GM18867 (cell line): ENCODE data around the gene CAMTA1.
"Not testable (repeated sequence)": the region's sequence is repeated elsewhere in the genome, so short reads cannot be mapped to it uniquely, and the experiment has no call there.

Experiments used
- ATAC-seq: cut with Tn5 transposase; IDR thresholded peaks from one replicate; pipeline ENCODE4 v1.9.1; 2021; ENCODE audit warnings: mild to moderate bottlenecking, moderate library complexity; ENCODE audit not compliant: unreplicated experiment

CAMTA1 gene

DNA sequence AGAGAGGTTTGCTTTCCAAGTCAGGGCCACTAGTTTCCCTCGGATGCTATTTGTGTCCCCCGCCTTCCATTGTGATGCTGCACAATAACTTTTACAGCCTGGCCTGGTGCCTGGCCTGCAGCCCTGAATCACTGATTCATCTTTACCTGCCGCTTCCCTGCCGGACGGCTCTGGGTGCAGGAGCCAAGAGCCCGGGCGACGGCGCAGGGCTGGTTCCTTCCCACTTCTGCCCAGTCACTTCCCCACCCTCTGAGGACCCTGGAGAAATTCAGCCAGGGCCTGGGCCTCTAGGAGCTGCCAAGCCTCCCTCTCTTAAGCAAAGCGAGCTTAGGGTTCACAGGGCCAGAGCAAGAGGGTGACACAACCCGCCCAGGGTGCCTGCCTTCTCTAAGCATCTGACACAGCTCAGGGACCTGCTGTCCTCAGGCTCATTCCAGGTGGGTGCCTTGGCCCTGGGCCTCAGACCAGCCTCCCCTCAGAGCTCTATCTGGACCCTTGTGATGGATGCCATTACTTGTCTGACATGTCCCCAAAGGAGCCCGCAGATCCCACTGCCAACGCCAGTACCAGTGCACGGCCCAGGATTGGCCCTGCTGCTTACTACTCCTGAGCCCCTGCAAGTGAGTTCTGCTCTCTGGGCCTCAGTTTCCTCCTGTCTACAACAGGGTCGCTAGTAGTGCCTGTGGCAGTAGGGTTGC is 604.8 kb downstream of the CAMTA1 start:
- ATAC-seq = no peak

DNA sequence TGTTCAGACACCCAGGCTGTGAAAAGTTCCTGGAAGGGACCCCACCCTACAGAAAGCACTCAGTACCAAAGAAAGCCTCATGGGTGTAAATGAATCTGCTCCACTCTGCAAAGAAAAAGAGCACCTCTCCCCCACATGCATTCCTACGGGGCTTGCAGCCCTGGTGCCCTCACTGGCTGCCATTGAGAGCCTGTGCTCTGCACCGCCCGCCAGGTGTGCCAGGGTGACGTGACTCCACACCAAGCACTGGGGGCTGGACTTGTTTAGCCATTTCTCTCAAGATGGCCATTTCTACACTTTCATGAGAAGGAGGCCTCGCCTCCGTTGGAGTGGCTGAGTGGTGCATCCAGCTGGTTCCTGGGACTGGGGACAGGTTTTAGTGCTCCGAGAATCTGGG is 605.3 kb downstream of the CAMTA1 start:
- ATAC-seq = no peak

DNA sequence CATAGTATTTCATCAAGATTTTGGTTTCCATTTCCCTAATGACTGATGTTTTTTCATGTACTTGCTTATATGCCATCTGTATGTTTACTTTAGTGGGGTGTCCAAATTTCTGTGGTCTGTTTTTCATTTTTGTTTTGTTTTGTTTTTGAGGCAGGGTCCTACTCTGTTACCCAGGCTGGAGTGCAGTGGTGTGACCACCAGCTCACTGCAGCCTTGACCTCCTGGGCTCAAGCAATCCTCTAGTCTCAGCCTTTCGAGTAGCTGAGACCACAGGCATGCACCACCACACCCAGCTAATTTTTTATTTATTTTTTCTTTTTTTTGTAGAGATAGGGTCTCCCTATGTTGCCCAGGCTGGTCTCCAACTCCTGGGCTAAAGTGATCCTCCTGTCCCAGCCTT is 607.9 kb downstream of the CAMTA1 start:
- ATAC-seq = no peak

DNA sequence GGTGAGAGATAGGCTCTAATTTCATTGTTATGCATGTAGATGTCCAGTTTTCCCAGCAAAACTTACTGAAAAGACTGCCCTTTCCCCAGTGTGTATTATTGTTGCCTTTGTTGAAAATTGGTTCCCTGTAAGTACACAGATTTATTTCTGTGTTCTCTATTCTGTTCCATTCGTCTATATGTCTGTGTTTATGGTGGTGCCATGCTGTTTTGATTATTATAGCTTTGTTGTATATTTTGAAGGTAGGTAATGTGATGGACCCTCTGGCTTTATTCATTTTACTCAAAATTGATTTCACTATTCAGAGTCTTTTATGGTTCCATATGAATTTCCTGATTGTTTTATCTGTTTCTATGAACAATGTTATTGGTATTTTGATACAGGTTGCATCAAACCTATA is 610.0 kb downstream of the CAMTA1 start:
- no peak for ATAC-seq

DNA sequence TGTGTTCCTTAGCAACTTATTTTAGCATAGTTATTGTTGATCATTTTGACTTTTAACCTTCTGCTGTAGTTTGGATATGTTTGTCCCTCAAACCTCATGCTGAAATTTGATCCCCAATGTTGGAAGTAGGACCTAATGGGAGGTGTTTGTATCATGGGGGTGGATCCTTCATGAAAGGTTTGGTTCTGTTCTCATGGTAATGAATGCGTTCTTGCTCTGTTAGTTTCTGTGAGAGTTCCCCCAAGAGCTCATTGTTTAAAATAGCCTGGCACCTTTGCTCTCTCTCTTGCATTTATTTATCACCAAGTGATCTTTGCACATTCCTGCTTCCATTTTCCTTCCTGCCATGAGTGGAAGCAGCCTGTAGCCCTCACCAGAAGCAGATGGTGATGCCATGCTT is 613.7 kb downstream of the CAMTA1 start:
- ATAC-seq = no peak

DNA sequence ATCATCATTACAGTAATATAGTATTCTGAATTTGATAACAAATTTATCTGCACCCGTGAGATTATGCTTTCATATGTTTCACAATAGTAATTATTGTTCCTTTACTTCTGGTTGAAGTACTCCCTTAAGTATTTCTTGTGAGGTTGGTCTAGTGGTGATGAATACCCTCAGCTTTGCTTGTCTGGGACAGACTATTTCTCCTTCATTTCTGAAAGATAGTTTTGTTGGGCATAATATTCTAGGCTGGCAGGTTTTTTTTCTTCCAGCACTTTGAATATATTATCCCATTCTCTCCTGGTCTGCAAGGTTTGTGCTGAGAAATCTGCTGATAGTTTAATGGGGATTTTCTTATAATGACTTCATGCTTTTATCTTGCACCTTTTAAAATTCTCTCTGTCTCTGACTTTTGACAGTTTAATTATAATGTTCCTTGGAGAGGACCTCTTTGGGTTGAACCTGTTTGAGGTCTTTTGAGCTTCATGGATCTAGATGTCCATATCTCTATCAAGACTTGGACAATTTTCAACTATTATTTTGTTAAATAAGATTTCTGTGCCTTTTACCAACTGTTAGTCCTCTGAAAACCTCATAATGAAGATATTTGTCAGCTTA is 614.4 kb downstream of the CAMTA1 start:
- ATAC-seq = no peak

DNA sequence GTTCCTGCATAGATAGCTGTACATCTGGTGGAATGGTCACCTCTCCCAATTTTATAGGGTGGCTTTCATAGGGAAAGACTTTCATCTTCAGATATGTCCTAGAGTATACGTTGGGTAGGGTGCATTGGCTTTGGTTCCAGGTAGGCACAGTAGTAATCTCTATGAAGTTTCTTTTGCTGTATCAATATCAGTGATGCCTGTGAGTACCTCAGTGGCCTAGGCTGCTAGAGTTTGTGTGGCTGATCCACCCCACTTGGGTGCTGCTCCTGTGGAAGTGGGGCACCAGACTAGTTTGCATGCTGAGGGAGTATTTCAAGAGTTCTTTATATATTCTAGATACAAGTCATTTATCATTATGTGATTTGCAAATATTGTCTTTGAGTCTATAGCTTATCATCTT is 615.3 kb downstream of the CAMTA1 start:
- no peak for ATAC-seq

DNA sequence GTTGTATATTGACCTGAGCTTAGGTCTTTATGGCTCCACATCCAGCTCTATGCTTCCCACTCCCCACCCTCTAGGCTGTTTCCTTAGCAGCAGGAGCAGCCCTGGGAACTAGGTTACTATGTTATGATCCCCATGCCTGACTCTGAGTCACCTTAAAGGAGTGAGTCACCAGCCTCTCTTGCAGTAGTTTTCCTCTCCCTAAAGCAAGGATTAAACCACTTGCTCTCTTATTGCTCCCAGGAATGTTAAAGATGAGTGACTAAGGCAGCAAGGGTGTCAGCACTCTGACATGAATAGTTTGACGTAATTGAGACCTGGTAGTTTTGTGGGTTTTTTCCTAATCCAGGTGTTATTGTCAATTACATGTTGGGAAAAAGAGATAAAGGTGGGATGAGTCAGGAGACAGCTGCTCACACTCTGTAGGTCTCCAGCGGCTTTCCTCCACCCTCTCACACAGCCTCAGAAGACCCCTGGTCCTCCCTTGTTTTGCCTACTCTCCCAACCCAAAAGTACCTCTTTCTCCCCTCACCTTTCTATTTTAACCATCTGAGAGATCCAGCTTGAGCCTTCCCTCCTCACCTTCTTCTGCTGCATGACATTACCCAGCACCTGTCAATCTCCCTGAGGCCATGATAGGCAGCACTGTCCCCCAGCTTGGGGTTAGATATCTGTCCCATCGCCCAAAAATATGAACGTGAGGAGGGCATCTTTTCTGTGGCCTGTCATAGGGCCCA is 616.7 kb downstream of the CAMTA1 start:
- ATAC-seq = no peak

DNA sequence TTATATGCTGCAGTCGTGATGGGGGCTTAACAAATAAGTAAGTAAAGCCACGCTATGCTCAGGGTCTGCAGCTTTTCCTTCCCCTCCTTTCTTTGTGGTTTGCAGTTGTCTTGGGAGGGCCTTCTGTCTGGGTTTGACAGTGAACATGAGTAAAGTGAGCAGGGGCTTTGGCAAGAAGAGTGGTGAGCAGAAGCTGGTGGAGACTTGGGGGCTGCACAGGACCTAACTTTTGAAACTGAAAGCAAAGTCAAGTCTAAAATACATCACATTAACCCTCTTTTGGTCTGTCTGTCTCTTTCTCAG is 617.2 kb downstream of the CAMTA1 start:
- ATAC-seq = no peak

DNA sequence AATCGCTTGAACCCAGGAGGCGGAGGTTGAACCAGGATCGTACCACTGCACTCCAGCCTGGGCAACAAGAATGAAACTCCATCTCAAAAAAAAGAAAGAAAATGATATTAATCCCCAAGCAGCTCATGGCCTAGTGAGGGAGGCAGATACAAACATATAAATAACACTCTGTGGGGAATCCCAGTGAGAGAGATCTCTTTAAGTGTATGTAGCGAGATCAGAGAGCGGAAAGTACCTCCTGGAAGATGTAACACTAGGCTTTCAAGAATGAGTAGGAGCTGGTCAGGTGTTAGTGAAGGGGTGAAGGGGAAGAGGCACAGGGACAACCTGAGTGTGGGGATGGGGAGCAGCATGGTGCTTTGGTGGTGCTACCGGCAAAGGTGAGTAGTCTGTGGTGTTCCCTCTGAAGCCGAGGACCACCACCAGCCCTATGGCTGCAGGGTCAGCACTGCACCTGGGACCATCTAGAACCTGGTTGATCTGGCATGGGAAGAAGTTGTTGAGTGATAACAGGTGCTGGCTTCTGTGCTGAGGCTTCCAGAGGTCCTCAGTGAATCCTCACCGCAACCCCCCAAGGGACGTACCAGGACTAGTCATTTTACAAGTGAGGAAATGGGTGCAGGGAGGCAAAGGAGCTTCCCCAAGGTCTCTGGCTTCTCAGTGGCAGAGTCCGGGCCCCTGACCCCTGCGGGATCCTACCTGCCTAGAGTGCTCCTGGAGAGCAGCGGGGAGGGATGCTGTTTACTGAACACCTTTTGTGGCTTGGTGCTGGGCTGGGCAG is 618.2 kb downstream of the CAMTA1 start:
- ATAC-seq = no peak

DNA sequence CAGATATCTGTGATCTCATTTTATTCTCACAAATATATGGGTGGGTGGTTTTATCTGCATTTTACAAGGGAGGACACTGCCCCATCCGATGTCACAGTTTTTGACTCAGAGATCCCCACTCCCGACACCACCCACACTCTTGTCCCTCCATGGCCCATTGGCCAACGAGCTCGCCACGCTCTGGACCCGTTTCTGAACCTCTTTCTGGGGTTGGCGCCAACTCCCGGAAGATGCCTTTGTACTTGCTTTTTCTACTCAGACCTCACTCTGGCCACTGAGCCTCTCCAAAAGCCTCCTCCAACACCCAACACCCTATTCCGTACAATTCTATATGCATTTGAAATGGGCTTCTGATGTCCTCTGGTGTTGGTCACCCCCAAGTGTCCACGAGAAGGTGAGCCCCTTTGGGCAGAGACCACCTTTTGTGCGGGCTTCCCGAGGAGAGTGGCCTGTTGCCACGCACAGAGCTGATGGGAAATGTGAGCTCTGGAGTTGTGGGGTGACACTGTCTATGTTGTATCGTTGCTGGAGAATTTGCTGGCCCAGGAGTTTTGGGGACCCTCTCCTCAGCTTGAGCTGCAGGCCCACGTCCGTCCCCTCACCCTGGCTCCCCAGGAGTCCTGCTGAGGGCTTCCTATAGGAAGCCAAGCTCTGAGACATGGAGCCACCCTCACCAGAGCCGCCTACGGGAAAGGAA is 618.9 kb downstream of the CAMTA1 start:
- no peak for ATAC-seq

DNA sequence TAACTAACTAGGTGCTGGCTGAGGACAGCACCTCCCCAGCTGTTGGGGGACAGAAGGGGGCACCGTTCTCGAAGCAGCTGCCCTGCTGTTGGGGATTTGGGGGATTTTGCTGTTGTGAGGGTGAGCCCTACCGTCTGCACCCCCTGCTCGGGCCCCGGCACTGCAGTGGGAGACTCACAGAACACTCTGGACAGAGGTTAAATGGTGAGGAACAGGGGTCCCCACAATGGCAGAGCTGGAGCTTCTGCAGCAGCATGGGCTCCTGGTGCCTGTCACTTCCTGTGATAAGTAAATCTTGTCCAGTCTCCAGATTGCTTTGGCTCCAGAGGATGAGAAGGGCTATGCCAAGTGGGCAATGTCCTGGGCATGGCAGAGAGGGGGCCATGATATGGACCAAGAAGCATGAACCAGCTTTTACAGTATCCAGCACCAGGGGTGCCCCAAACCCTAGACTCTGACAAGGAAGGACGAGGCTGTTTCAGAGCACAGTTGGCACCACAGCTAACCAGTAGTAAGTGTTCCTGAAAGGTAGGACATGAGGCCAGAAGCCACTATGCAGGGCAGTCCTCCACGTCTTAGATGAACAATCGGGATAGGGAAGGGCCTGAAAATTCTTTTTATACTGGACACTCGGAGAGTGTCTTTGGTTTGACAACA is 620.7 kb downstream of the CAMTA1 start:
- ATAC-seq = no peak

DNA sequence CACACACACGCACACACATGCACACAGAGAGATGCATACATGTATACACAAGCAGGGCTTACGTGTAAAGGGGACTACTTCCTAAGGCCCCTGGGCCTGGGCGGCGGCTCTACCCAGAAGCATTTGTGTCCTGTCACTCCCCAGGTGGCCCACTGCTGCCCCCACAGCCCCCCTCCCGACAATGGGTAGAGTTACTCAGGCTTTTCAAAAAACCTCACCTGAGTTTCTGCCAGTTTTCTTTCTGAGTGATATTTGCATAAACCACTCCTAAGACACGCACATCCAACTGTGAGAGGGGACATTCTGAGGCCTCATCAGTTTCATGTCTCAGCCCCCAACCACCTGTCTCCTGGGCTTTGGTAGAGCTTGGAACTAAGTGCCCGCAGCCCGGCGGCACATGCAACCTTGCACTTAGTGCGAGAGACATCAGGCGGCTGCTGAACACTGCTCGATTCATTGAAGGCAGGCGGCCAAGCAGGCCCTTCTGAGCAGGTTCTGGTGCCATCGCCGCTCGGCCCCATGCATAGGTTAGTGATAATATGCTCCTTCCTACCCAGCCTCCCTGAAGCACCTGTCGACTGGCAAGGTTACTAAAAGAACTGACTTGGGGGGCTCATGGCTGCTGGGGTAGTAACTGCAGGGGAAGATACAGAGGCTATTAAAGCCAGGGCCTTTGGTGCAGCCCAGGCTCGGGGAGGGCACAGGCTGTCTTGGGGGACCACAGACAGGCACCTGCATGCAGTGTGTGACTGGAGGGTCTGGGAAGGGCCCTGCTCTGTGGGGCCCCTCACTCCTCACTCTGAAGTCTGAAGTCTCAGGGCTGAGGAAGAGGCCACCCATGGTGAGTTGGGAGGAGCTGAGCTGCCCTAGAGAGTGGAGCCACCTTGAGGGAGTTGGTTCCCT is 621.6 kb downstream of the CAMTA1 start:
- ATAC-seq = peak; percentile 66

DNA sequence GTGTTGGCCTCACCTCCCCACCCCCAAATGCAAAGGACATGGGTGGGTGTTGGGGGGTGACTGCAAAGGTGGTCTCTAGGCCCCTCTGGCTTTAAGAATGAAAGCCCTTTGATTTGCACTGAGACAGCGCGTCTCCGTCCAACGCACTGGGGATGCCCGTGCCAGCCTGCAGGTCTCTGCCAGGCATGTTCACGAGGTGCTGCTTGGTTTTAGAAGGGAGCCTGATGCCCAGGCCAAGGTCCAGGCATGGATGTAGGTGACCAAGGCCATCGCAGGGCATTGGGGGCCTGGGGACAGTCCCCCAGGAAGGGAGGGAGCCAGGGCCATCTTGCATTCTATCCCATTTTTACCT is 622.3 kb downstream of the CAMTA1 start:
- no peak for ATAC-seq

DNA sequence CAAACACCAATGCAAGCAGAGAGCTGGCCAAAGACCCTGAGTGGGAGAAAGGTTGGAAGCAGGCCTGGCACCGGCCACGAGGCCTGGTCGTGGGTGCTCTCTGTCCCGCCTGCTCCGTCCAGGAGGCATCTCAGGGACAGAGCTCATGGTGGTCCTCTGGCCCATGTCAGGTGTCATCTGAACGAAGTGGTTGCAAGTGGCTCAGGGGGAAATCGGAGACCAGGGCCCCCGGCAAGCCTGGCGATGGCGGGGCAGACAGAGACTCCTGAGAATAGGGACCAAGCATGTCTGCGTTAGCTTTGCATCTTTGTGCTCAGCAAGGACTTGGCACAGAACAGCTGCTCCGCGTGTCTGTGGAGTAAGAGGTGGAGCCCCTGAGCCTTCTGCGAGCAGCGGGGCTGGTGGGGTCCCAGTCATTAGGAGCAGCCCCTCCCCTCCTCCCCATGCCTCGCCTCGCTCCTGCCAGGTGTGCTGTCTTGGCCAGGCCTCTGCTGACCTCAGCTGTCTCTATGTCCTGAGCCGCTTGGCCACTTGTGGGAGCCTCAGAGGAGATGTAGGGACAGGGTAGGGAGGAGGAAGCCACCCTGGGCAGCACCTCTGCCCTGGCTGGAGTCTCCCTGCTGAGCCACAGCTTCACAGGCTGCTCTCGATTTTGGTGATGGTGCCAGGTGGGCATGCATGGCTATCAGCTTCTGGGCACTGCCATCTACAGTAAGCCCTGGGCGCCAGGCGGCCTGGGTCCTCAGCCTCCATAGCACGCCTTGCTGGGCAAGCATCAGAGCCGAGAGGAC is 622.9 kb downstream of the CAMTA1 start:
- no peak for ATAC-seq

DNA sequence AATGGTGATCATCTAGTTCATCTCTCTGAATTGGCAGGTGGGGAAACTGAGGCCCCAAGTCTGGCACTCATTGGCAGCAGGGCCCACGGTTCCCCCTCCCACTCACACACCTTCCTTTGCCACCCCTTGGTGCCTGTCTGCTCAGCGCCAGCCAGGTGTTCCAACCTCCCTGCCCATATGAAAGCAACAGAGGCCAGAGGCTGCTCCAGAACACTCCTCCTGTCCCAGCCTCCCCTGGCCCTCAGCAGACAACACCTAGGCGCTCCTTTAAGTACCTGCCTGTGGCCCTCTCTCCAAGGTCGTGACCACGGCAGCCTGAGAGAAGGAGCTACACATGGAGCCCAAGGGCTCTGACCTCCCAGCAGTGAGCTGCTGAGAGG is 623.5 kb downstream of the CAMTA1 start:
- no peak for ATAC-seq

DNA sequence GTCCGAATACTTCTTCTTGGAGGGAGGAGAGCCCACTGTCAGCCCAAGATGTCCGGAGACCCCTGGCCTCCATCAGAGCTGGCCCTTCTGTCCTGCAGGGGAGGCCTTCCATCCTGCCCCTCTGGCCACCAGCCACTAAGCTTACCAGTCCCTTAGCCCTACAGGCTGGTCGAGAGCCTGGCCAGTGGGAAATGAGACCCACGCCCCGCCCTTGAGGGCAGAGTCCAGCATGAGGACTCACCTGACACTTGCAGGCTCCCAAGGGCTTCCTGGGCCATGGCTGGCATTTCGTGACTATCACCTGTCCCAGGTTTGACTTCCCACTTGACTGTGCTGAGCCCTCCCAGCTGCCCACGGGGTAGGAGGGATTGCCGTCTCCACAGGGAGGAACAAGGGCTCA is 624.0 kb downstream of the CAMTA1 start:
- ATAC-seq = no peak

DNA sequence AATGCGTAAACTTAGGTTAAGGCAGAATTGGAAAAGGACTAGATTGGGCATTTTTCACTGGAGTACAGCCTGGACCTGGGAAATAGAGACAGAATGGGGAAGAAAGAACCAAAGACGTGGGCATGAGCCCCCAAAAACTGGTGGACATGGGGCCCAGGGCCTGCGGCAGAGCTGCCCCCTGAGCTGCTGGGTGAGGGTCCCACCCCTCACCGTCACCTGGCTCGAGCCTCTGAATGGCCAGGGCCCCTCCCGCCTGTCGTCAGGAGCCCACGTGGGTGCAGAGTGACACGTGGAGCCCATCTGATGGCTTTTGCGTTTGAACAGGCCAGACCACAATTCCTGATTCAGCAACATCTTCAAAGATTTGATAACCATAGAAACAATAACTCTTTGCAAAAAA is 624.9 kb downstream of the CAMTA1 start:
- ATAC-seq = no peak

DNA sequence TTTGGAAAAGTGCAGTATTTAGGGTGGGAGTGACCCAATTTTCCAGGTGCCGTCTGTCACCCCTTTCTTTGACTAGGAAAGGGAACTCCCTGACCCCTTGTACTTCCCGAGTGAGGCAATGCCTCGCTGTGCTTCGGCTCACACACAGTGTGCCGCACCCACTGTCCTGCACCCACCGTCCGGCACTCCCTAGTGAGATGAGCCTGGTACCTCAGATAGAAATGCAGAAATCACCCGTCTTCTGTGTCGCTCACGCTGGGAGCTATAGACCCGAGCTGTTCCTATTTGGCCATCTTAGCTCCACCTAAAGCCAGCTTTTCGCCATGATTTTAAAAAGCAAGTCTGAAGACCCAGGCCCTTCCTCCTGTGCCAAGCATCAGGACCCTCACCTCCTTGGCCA is 632.4 kb downstream of the CAMTA1 start:
- ATAC-seq = not testable (repeated sequence)
